Stomach (tissue), 9 donors: Measurements from ENCODE around the gene XRN1. TPM values are rescaled to one million over a fixed set of nuclear protein-coding genes. Genes with fewer than 3 reads are reported as not detected.
"Not testable (repeated sequence)": the region's sequence is repeated elsewhere in the genome, so short reads cannot be mapped to it uniquely, and the experiment has no call there.

ENCODE experiments used
- DNase-seq, 2 donors: peaks; one replicate each; pipeline versions ENCODE4 v3.0.0 to v3.0.0-alpha.2; 2013 to 2019
- H3K27ac ChIP-seq, 5 donors: fragments of 200-600 bp in 4 of 5; sonication (generic) in 4 of 5; one replicate each; pipeline ENCODE4 v1.5.1; 2013 to 2019; ENCODE audit warnings: mild to moderate bottlenecking in 1 of 5, moderate library complexity in 1 of 5
- H3K27me3 ChIP-seq, 3 donors: fragments of 200-600 bp; sonication (generic); one replicate each; pipeline ENCODE4 v1.5.1; 2017 to 2019; ENCODE audit warnings: mixed run types in 1 of 3
- H3K36me3 ChIP-seq, 4 donors: fragments of 200-600 bp; sonication (generic); 1 replicate in 3 of 4; 2 replicates in 1 of 4; pipeline ENCODE4 v1.5.1; 2016 to 2019
- H3K4me1 ChIP-seq, 4 donors: fragments of 200-600 bp; sonication (generic); one replicate each; pipeline ENCODE4 v1.5.1; 2016 to 2019
- H3K4me3 ChIP-seq, 4 donors: fragments of 200-600 bp; sonication (generic) in 3 of 4; one replicate each; pipeline ENCODE4 v1.5.1; 2016 to 2019; ENCODE audit warnings: mild to moderate bottlenecking in 1 of 4
- H3K9me3 ChIP-seq, 4 donors: fragments of 200-600 bp; sonication (generic); one replicate each; pipeline ENCODE4 v1.5.1; 2016 to 2019
- CTCF ChIP-seq, 7 experiments: fragments of 450-650 bp in 4 of 7; fragments of 200-600 bp in 3 of 7; sonication (generic) in 3 of 7; IDR thresholded peaks; one replicate each; pipeline ENCODE4 v1.5.1; 2016 to 2019; ENCODE audit warnings: antibody characterized with exemption in 7 of 7, control low read depth in 2 of 7, mild to moderate bottlenecking in 1 of 7
- EP300 ChIP-seq: sonication (generic); formaldehyde crosslinking; IDR thresholded peaks from one replicate; pipeline ENCODE4 v1.6.1; 2017; ENCODE audit warnings: antibody characterized with exemption
- POLR2A ChIP-seq, 4 donors: fragments of 450-650 bp; IDR thresholded peaks; one replicate each; pipeline ENCODE4 v1.6.1; 2016; ENCODE audit warnings: antibody characterized with exemption in 4 of 4, control low read depth in 2 of 4, mild to moderate bottlenecking in 1 of 4, moderate library complexity in 1 of 4
- POLR2AphosphoS5 ChIP-seq, 3 donors: sonication (generic); formaldehyde crosslinking; IDR thresholded peaks; one replicate each; pipeline ENCODE4 v1.6.1; 2016; ENCODE audit warnings: antibody characterized with exemption in 3 of 3
- WGBS, 5 donors: extraction: QIAGEN DNeasy Blood & Tissue Kit in 3 of 5; methylation state at CpG; one replicate each; pipeline versions ENCODE4 v1.1.5 to v1.1.7; 2013 to 2018; 5-methylcytosine and 5-hydroxymethylcytosine counted together
- intact Hi-C: fragments of 100-400 bp; cut with DNase I; formaldehyde crosslinking; loops from one replicate; pipeline ENCODE4 v1.15.1; 2023; ENCODE audit warnings: low total_unique reads
- polyA plus RNA-seq, 3 donors: library from polyadenylated mRNA; stranded (reverse); fragments of 200-250 nt; gene quantifications; one replicate each; pipeline ENCODE4 v1.2.3, GENCODE V29; 2013
- total RNA-seq, 5 donors: library from RNA; depleted of rRNA; stranded (reverse); fragments of >200 nt; gene quantifications; one replicate each; pipeline versions ENCODE4 v1.1.0 to v1.2.3, GENCODE V29; 2014 to 2016
- donor health status: healthy with polysubstance abuse.
- donor health status: Bipolar disorder and iron deficiency.
- donor health status: healthy.

XRN1 gene
- total and polyA plus RNA-seq, 8 donors: 2.3 to 122 (median 25.9) TPM

GRCh38 chr3:142310439-142310838 is 137.4 kb downstream of the XRN1 start:
- WGBS, 5 donors: 94 to 100% (median 96%) methylated on average over 1 of the region's 1 CpG
- H3K27ac ChIP-seq: no peak overlapping the region
- intact Hi-C loops: no loop called here
- H3K4me1 ChIP-seq: no peaks in the 10 kb centered on the region
- DNase-seq: no peak
- TF ChIP-seq EP300 (no peak), POLR2A (IDR thresholded peaks at IDR 0.05) (no peak), POLR2AphosphoS5 (IDR thresholded peaks at IDR 0.05) (no peak), CTCF (IDR thresholded peaks at IDR 0.05) (no peak)
- H3K36me3 ChIP-seq: peaks cover 13 to 79% (median 65%) of the 10 kb centered on the region in 4 donors
- H3K9me3 ChIP-seq: no peaks in the 10 kb centered on the region
- no peaks in the 10 kb centered on the region for H3K27me3 ChIP-seq
- H3K4me3 ChIP-seq: no peak overlapping the region

- peaks cover 0 to 18% (median 15%) of the 10 kb centered on the region in 4 donors for H3K36me3 ChIP-seq
- WGBS, 5 donors: 84 to 92% (median 90%) methylated on average over 3 of the region's 3 CpGs
- H3K4me3 ChIP-seq, intact Hi-C loops, H3K27me3 ChIP-seq, H3K27ac ChIP-seq, DNase-seq, H3K4me1 ChIP-seq: not testable (repeated sequence)
- H3K9me3 ChIP-seq: peaks cover 0 to 29% (median 13%) of the 10 kb centered on the region in 4 donors
Observed at GRCh38 chr3:142302847-142303246, 145.0 kb downstream of the XRN1 start.

DNA sequence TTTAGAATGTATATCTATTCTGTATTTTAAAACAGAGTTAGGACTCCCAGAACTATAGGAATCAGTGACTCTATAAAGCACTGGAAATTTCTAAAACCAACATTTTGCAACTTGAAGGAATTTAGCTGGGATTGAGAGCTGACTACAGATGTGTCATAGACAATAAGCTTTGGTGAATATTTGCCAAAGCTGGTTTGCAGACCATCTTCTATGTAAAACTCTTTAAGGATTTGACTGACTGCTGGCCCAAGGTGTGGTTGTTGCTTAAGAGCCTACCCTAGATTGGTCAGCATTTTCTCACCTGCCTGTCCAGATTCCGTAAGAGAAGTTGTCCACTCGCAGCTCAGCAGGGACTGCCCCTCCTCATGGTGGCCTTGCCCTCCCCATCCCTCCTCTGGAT is 149.2 kb downstream of the XRN1 start:
- 83 to 96% (median 90%) methylated on average over 2 of the region's 2 CpGs for WGBS, 5 donors
- no peak for TF ChIP-seq POLR2A (IDR thresholded peaks at IDR 0.05)
- no peak for TF ChIP-seq CTCF (IDR thresholded peaks at IDR 0.05)
- no peak for TF ChIP-seq POLR2AphosphoS5 (IDR thresholded peaks at IDR 0.05)
- TF ChIP-seq EP300: no peak
- no peak for DNase-seq
- Histone ChIP-seq H3K9me3 (peaks cover 0 to 17% (median 6%) of the 10 kb centered on the region in 4 donors), H3K27ac (no peak overlapping the region), H3K4me1 (no peaks in the 10 kb centered on the region), H3K27me3 (no peaks in the 10 kb centered on the region), H3K36me3 (no peaks in the 10 kb centered on the region), H3K4me3 (no peak overlapping the region)
- intact Hi-C loops: no loop called here

DNA sequence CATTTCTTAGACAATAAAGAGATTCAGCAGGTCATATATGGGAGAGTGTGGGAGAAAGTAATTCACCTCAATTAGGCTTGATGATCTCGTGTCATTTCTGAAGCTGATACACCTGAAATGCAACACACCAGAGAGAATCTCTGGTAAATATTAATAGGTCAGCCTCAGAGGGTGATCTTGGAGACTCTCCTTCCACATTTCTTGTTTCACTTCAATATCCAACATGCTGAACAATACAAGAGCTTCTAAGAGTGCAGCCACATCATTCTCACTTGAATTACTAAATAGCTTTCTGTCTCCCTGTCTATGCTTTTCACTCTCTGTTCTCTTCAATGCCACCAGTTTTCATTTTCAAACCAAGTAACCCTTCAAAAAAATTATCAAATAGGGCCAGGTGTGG is 151.3 kb downstream of the XRN1 start:
- Histone ChIP-seq H3K4me3 (no peak overlapping the region), H3K4me1 (no peaks in the 10 kb centered on the region), H3K27ac (no peak overlapping the region), H3K27me3 (no peaks in the 10 kb centered on the region), H3K36me3 (no peaks in the 10 kb centered on the region), H3K9me3 (no peaks in the 10 kb centered on the region)
- WGBS, 5 donors: 85 to 94% (median 90%) methylated on average over 1 of the region's 1 CpG
- TF ChIP-seq POLR2A (IDR thresholded peaks at IDR 0.05) (no peak), CTCF (IDR thresholded peaks at IDR 0.05) (no peak), POLR2AphosphoS5 (IDR thresholded peaks at IDR 0.05) (no peak), EP300 (no peak)
- no peak for DNase-seq
- intact Hi-C loops: no loop called here

- no peak for TF ChIP-seq EP300
- no peak for TF ChIP-seq POLR2A (IDR thresholded peaks at IDR 0.05)
- TF ChIP-seq POLR2AphosphoS5 (IDR thresholded peaks at IDR 0.05): no peak
- no peak for DNase-seq
- Histone ChIP-seq H3K4me3 (no peak overlapping the region), H3K27me3 (no peaks in the 10 kb centered on the region), H3K4me1 (peaks cover 0 to 4% (median 0%) of the 10 kb centered on the region in 4 donors), H3K27ac (no peak overlapping the region), H3K36me3 (no peaks in the 10 kb centered on the region), H3K9me3 (peaks cover 0 to 14% (median 8%) of the 10 kb centered on the region in 4 donors)
- 87 to 95% (median 91%) methylated on average over 5 of the region's 5 CpGs for WGBS, 5 donors
- intact Hi-C loops: loop anchor here (10.0 kb wide), 2 partner anchors 163 to 323 kb away; no protein-coding TSS in a partner anchor
Observed at GRCh38 chr3:142287866-142288638, 159.8 kb downstream of the XRN1 start.
